Activated naive CD8-positive, alpha-beta T cell treated with anti-CD3 and anti-CD28 coated beads, Interleukin-2, amount 50 U/mL, for 16 hours (primary cell): ENCODE results near the gene ENTPD6.

ENCODE experiments used
- DNase-seq: peaks from one replicate; pipeline ENCODE4 v3.0.0-alpha.2; 2020; ENCODE audit warnings: low read depth, low spot score

The ENTPD6 gene

DNA sequence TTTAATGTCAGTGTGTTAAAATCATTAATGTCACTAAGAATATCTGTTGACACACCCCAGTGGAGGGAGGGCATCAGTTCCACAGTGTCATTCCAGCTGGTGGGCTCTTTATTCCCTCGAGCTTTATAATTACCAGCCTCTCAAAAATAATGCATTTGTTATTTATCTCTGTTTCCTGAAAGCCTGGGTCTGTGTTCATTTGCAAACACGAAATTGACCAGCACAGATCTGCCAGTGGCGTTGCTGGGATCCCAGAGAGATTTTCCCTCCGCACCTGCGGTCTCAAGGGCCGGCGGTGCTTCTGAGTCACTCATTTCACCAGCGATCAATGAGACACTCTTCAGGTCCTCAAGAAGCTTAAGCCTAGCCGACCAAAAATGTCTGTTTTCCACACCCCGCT is 46.7 kb downstream of the ENTPD6 start:
- DNase-seq, result no peak

DNA sequence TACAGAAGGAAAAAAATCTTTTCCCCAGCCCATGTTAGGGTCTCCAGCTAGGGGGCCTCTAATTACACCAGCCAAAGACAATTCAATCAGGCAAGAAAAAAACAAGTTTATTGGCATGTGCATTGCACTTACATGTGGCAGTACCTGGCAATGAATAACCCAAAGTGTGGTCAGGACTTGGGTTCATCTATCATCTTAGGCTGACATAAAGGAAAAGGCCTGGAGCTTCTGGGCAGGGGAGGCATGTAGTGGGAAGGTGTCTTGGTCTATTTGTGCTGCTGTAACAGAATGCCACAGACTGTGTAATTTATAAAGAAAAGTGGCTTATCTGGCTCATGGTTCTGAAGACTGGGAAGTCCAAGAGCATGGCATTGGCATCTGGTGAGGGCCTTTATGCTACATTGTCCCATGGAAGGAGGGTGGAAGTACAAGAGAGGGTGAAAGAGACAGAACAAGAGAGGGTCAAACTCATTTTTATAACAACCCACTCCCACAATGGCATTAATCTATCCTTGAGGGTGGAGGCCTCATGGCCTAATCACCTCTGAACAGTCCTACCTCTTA is 48.0 kb downstream of the ENTPD6 start:
- DNase-seq, result no peak

DNA sequence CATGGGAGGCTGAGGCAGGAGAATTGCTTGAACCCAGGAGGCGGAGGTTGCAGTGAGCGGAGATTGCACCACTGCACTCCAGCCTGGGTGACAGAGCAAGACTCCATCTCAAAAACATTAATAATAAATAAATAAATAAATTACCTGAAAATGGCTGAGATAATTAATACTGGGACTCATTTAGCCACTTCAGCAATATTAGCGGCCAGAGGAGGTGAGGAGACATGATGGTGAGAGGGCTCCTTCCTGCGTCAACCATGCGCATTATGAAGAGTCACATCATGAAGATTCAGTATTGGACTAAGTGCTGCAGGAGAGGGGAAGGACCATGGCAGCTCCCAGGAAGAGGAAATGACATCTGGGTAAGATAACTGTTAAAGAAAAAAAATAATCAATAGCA is 49.5 kb downstream of the ENTPD6 start:
- no peak for DNase-seq

- no peak for DNase-seq
These were observed 49.9 kb downstream of the ENTPD6 start for GRCh38 chr20:25245461-25245860.

- DNase-seq, result no peak
These were observed 50.9 kb downstream of the ENTPD6 start for GRCh38 chr20:25246182-25246999.

GRCh38 chr20:25247000-25247517 is 51.5 kb downstream of the ENTPD6 start:
- DNase-seq, result no peak

DNA sequence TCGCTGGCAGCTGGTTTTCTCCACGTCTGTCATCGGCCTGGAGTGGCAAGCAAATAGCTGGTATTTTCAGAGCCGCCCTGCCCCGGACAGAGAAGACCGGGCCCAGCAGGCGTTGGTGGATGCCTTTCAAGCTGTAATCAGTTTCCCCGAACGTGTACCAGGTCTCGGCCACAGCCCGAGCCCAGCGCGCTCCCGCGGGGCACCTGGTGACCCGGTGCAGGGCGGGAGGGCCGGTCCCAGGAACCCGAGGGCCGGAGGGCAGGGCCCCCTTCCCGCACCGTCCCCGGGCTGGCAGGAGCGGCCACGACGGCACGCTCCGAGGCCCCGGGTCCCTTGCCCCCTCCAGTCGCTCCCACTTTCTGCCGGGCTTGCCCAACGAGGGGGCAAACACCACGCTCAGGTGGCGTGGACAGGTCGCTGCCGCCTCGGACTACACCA is 52.0 kb downstream of the ENTPD6 start:
- DNase-seq, result no peak

GRCh38 chr20:25247956-25248785 is 52.7 kb downstream of the ENTPD6 start, which contains the start of gene PYGB:
Gene PYGB (plus strand): TSS chr20:25248085. CDS start chr20:25248179, 94 bp downstream.
- DNase-seq, result peak; percentile 41

DNA sequence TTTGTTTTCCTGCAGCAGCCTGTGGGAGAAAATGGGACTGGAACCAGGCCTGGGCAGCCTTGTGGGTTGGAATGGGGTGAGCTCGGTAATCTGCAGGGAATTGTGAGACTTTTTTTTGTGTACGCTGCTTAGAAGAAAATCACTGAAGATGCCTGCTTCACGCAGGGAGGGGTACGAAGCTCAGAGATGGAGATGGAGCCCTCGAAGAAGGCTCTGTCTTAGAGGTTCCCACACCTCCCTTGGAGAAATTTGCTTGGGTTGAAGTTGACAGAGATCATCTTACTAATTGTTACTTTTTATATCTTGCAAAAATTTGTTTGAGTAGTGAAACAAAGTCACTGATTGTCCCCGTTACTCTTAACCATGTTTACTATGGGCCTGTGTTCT is 53.3 kb downstream of the ENTPD6 start:
- no peak for DNase-seq

GRCh38 chr20:25249198-25249931 is 53.9 kb downstream of the ENTPD6 start:
- no peak for DNase-seq

- no peak for DNase-seq
These were observed 55.0 kb downstream of the ENTPD6 start for GRCh38 chr20:25250508-25250907.

- DNase-seq, result no peak
These were observed 55.5 kb downstream of the ENTPD6 start for GRCh38 chr20:25251019-25251418.

DNA sequence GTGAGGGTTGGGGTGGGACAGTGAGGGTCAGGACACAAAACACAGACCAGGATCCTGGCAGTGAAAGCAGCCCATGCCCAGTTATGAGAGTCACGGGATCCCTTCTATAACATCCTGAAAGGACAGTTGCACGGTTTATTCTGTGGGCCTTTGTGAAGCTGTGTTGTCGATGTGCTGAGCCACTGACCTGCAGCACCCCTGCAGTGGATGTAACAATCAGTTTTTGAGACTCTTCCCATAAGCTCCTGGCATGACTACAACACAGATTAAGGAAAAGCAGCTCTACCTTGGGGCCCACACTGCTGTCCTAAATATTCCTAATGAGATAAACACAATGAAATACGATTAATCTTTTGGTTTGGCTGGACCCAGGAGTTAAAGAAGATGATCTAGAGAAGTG is 56.0 kb downstream of the ENTPD6 start:
- DNase-seq, result no peak

GRCh38 chr20:25252230-25252651 is 56.7 kb downstream of the ENTPD6 start:
- DNase-seq, result no peak

DNA sequence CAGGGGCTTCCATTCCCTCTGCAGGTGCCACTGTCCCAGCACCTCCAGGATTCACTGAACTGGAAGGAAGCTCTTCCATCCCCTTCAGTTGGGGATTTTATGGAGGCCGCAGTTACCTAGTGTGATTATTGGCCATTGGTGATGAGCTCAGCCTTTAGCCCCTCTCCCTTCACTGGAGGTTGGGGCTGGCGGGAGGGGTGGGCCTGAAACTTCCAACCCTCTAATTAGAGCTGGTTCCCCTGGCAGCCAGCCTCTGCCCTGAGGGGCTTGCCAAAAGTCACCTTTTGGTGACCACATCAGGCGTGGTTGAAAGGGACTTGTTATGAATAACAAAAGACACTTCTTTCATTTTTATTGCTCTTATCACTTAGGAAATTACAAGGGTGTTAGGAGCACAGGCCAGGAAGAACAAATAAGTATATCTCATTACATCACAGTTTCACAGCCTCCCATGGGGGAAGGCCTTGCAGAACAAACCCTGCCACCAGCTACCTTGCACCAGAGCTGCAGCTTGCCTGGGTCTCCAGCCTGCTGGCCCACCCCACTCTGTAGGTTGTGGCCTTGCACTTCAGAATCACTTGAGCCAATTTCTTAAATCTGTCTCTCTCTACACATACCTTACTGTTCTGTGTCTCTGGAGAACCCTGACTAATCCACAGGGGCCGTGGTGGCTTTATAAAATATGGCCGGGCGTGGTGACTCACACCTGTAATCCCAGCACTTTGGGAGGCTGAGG is 57.3 kb downstream of the ENTPD6 start:
- DNase-seq, result no peak

DNA sequence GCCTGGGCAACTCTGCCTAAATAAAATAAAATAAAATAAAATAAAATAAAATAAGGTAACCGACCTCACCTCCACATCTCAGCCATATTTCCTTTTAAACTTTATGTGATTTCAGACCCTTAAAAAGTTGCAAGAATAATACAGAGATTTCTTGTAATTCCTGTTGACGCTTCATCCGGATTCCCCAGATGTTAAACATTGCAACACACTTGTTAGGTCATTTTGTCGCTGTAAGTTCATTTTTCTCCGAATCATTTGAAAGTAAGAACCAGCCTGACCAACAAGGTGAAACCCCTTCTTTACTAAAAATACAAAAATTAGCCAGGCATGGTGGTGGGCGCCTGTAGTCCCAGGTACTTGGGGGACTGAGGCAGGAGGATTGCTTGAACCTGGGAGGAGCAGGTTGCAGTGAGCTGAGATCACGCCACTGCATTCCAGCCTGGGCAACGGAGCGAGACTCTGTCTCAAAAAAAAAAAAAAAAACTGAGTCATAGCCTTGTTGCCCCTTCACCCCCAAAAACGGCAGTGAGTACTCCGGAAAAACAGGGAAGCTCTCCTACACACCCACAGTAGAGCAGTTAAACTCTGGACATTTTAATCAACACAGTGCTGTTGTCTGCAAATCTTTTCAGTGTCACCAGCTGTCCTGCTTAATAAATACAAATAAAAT is 58.2 kb downstream of the ENTPD6 start:
- DNase-seq, result no peak

DNA sequence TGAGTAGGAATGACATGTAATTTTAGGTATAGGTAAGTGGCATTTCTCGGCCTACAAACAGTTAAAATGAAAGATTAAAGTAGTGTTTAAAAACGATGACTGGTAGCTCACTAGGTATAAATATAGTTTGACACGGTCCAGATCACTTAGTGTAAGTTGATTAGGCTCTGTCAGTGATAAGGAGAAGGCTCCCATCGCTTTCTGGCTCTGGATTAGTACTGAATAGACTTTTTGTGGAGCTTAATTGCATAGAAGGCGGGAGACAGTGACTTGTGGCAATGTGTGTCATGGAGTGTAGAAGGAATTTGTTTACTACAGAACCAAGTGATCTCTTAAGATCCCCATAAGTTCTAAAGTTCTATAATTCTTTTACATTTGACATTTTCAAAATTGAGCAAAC is 59.1 kb downstream of the ENTPD6 start:
- no peak for DNase-seq

DNA sequence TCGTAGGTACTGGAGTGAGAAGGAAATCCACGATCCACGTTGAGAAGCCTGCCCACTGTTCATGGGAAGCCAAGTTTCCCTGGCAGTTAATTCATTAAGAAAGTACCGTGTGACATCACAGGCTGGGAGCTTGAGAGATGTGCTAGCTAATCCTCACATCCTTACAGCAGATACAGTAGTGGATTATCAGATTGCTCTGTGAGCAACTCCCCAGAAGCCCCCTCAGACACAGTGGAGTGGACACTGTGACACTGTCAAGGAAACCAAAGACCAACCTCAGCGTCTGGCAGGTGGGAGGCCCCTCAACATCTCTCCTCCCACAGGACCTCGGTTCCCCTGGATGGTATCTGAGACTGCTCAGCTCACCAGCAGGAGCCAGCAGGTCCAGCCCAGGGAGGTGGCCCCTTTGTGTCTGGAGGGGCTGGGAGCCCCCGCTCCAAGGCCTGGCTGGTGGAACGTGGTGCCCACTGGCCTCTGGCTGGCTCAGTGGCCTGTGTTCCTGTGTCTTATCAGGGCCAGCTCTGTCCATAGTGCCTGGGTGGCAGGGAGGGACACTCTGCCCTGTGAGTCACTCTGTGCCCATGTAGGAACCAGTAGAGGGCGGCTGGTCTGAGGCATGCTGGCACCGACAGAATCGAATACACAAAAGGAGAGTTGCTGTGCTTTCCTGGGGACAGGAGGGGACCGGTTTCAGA is 59.6 kb downstream of the ENTPD6 start:
- DNase-seq, result no peak

DNA sequence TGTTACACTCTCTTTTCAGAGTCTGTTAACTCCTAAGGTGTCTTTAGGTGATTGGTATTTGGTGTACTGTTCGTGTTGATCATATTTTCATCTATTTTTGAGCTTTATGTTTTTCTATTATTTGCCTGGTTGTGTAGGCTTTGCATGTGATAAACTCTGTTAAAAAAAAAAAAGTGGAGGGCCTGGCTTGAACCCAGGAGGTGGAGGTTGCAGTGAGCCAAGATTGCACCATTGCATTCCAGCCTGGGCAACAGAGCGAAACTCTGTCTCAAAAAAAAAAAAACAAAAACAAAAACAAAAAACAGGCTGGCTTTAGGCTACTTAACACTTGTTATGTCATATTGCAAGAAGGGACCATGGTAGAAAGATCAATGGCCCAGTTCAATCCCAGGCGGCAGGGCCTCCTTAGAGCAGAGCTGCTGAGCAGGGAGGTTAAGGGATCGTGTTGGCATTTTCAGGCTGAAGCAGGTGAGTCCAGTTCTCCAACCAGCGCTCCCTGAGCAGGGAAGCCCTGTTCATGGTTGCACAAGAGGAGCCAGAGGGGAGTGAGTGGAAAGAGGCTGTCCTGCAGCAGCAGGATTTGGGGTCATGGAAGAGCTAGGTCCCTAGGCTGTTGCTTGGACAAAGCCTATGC is 60.8 kb downstream of the ENTPD6 start:
- no peak for DNase-seq
